ENCODE results near the gene UNG. TPM values are rescaled to one million over a fixed set of nuclear protein-coding genes. Genes with fewer than 3 reads are reported as not detected.

Gene UNG
- total RNA-seq, 1 donor from 2014 or later: 48.2 TPM

DNA sequence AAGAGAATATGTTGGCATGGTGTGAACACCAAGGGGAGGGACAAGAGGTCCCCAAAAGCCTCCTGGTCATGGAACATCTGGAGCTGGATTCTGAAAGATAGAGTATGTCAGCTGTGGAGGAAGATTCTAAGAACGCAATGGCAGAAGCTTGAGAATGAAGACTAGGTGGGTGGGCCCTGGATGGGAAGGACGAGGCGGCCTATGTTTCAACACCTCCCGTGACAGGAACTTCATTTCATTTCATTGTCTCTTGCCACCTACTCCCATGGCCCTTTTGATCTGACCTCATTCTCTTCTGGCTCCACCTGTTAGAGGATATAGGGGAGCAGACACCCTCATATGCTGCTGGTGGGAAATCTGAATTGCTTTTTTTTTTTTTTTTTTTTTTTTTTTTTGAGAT, 3.3 kb downstream of the UNG start:
- TF ChIP-seq, protein P1, sequence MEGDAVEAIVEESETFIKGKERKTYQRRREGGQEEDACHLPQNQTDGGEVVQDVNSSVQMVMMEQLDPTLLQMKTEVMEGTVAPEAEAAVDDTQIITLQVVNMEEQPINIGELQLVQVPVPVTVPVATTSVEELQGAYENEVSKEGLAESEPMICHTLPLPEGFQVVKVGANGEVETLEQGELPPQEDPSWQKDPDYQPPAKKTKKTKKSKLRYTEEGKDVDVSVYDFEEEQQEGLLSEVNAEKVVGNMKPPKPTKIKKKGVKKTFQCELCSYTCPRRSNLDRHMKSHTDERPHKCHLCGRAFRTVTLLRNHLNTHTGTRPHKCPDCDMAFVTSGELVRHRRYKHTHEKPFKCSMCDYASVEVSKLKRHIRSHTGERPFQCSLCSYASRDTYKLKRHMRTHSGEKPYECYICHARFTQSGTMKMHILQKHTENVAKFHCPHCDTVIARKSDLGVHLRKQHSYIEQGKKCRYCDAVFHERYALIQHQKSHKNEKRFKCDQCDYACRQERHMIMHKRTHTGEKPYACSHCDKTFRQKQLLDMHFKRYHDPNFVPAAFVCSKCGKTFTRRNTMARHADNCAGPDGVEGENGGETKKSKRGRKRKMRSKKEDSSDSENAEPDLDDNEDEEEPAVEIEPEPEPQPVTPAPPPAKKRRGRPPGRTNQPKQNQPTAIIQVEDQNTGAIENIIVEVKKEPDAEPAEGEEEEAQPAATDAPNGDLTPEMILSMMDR (IDR thresholded peaks at IDR 0.05; ENCODE audit: unreplicated experiment): no peak
- H3K36me3 Mint-ChIP-seq: peaks cover 33% of the 10 kb centered on the region
- no peak overlapping the region for H3K4me3 Mint-ChIP-seq
- H3K27me3 Mint-ChIP-seq (ENCODE audit: low read depth): no peaks in the 10 kb centered on the region
- no peak for DNase-seq (ENCODE audit: low spot score in 2 of 2, unreplicated experiment in 2 of 2)
- no peak overlapping the region for H3K27ac Mint-ChIP-seq
- peaks cover 19% of the 10 kb centered on the region for H3K4me1 Mint-ChIP-seq
- no peaks in the 10 kb centered on the region for H3K9me3 Mint-ChIP-seq

DNA sequence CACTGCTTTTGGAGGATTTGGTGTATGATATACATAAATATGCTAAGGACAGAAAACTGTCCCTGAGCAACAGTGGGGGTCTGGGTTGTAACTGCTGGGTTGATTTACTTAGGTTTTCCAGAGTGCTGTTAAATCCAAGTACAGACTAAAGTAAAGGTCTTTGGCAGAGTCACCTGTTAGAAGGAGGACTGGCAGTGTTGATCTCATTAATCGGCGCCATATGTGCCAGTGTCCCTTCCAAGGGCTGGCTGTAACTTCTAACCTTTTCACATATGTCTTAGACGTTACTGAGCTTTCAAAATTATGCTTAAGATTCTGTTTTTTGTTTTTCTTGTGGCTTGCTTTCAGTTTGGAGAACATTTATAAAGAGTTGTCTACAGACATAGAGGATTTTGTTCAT, 5.1 kb downstream of the UNG start:
- H3K9me3 Mint-ChIP-seq: no peaks in the 10 kb centered on the region
- DNase-seq (ENCODE audit: low spot score in 2 of 2, unreplicated experiment in 2 of 2): no peak
- H3K4me1 Mint-ChIP-seq: peaks cover 19% of the 10 kb centered on the region
- no peaks in the 10 kb centered on the region for H3K27me3 Mint-ChIP-seq (ENCODE audit: low read depth)
- no peak overlapping the region for H3K4me3 Mint-ChIP-seq
- H3K36me3 Mint-ChIP-seq: peaks cover 39% of the 10 kb centered on the region
- H3K27ac Mint-ChIP-seq: no peak overlapping the region
- TF ChIP-seq, protein P1 (IDR thresholded peaks at IDR 0.05; ENCODE audit: unreplicated experiment): no peak

DNA sequence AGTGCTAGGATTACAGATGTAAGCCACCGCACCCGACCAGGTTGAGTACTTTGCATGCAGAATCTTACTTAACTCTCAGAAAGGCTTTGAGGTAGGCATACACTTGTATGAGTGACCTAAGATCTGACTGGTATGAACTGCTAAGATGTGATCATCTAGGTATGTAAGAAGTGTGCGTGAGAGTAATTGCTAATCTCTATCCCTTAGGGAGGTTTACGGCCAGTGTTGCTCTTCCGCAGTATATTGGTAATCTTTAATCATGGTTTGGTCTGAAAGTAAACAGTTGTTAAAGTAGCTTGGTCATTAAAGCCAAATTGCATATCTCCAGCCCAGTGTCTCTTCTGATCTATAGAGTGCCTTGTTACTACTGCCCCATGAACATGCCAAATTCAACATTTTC, 7.8 kb downstream of the UNG start:
- H3K9me3 Mint-ChIP-seq: no peaks in the 10 kb centered on the region
- peaks cover 5% of the 10 kb centered on the region for H3K4me1 Mint-ChIP-seq
- no peak overlapping the region for H3K4me3 Mint-ChIP-seq
- TF ChIP-seq, protein P1 (IDR thresholded peaks at IDR 0.05; ENCODE audit: unreplicated experiment): no peak
- H3K36me3 Mint-ChIP-seq: peaks cover 49% of the 10 kb centered on the region
- no peak overlapping the region for H3K27ac Mint-ChIP-seq
- no peak for DNase-seq (ENCODE audit: low spot score in 2 of 2, unreplicated experiment in 2 of 2)
- H3K27me3 Mint-ChIP-seq (ENCODE audit: low read depth): no peaks in the 10 kb centered on the region

DNA sequence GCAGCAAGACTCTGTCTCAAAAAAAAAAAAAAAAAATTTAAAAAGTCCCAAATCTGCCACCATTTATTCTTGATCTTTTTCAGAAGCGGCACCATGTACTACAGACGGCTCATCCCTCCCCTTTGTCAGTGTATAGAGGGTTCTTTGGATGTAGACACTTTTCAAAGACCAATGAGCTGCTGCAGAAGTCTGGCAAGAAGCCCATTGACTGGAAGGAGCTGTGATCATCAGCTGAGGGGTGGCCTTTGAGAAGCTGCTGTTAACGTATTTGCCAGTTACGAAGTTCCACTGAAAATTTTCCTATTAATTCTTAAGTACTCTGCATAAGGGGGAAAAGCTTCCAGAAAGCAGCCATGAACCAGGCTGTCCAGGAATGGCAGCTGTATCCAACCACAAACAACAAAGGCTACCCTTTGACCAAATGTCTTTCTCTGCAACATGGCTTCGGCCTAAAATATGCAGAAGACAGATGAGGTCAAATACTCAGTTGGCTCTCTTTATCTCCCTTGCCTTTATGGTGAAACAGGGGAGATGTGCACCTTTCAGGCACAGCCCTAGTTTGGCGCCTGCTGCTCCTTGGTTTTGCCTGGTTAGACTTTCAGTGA, 12.5 kb downstream of the UNG start:
- TF ChIP-seq, protein P1 (IDR thresholded peaks at IDR 0.05; ENCODE audit: unreplicated experiment): no peak
- H3K4me1 Mint-ChIP-seq: peaks cover 28% of the 10 kb centered on the region
- H3K27me3 Mint-ChIP-seq (ENCODE audit: low read depth): no peaks in the 10 kb centered on the region
- H3K36me3 Mint-ChIP-seq: peaks cover 28% of the 10 kb centered on the region
- no peaks in the 10 kb centered on the region for H3K9me3 Mint-ChIP-seq
- DNase-seq (ENCODE audit: low spot score in 2 of 2, unreplicated experiment in 2 of 2): no peak
- peak overlapping the region; percentile 95 for H3K27ac Mint-ChIP-seq
- peak overlapping the region; percentile 69 for H3K4me3 Mint-ChIP-seq

DNA sequence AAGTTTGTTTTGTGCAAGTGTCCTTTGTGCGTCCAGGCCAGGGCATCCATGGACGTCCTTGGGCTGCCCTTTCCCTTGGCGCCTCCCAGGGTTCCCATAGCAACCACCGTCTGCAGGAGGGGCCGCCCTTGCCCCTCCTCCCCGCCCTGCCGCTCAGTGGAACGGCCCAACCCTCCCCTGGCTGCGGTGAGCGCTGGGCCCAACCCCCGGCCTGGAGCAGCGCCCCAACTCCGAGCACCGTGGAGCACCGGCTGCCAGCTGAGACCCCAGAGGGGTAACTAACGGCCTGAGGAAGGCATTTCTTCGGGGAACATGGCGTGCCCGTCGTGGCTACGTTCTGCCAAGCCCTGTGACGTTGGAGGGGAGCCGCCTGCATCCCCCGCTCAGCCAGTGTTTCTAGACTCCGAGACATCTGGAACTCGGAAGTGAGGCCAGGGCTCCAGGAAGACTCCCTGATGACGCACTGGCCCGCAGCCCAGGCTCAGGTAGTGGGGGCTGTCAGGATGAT, 13.6 kb downstream of the UNG start:
- H3K27ac Mint-ChIP-seq: peak overlapping the region; percentile 95
- H3K4me3 Mint-ChIP-seq: peak overlapping the region; percentile 69
- H3K36me3 Mint-ChIP-seq: peaks cover 19% of the 10 kb centered on the region
- TF ChIP-seq, protein P1 (IDR thresholded peaks at IDR 0.05; ENCODE audit: unreplicated experiment): no peak
- peaks cover 36% of the 10 kb centered on the region for H3K4me1 Mint-ChIP-seq
- H3K9me3 Mint-ChIP-seq: no peaks in the 10 kb centered on the region
- H3K27me3 Mint-ChIP-seq (ENCODE audit: low read depth): no peaks in the 10 kb centered on the region
- peak; percentile 52 to 75 for DNase-seq (ENCODE audit: low spot score in 2 of 2, unreplicated experiment in 2 of 2)

All from mesothelial cell of epicardium (in vitro differentiated cells).